T-cell (primary cell): Measurements from ENCODE around the gene DCLK3. TPM values are rescaled to one million over a fixed set of nuclear protein-coding genes. Genes with fewer than 3 reads are reported as not detected.

Experiments
- ATAC-seq, 4 experiments: fragments of 200-7000 bp in 3 of 4; fragments of 150-1000 bp in 1 of 4; cut with Tn5 transposase; replicated peaks in 1 of 4; 1 replicate in 3 of 4; 2 replicates in 1 of 4; pipeline ENCODE4 v1.10.0; 2021; ENCODE audit warnings: moderate library complexity in 3 of 4, mild to moderate bottlenecking in 2 of 4, moderate number of reproducible peaks in 1 of 4
- CTCF ChIA-PET, 2 donors: fragments of 300-600 bp; sonication (Branson Sonifier 250); formaldehyde crosslinking; loops; one replicate each; lab custom pipeline; 2022; ENCODE audit warnings: antibody characterized with exemption in 2 of 2; lab: Charles Lee
- POLR2A ChIA-PET, 2 donors: fragments of 300-600 bp; sonication (Branson Sonifier 250); formaldehyde crosslinking; loops; one replicate each; lab custom pipeline; 2022; ENCODE audit warnings: antibody characterized with exemption in 2 of 2; lab: Charles Lee
- DNase-seq, 35 experiments: peaks; one replicate each; pipeline versions ENCODE4 v3.0.0 to v3.0.0-alpha.2; 2013 to 2023
- H3K27ac ChIP-seq: one replicate; pipeline ENCODE4 v1.5.1; 2013; ENCODE audit warnings: low read length
- H3K27me3 ChIP-seq, 2 experiments: replicated peaks in 1 of 2; 1 replicate in 1 of 2; 2 replicates in 1 of 2; pipeline versions ENCODE4 v1.6.1 to v1.7.0; 2013; ENCODE audit warnings: low read length in 1 of 2, mixed read lengths in 1 of 2; ENCODE audit not compliant: control insufficient read depth in 2 of 2, insufficient read depth in 2 of 2; ENCODE audit errors: extremely low read depth in 1 of 2
- H3K36me3 ChIP-seq, 2 donors: 1 replicate in 1 of 2; 2 replicates in 1 of 2; pipeline versions ENCODE4 v1.6.1 to v1.7.0; 2013; ENCODE audit warnings: low read length in 1 of 2; ENCODE audit not compliant: control insufficient read depth in 2 of 2, insufficient read depth in 1 of 2; ENCODE audit errors: extremely low read depth in 1 of 2
- H3K4me1 ChIP-seq, 2 experiments: 1 replicate in 1 of 2; 2 replicates in 1 of 2; pipeline versions ENCODE4 v1.6.1 to v1.7.0; 2013; ENCODE audit warnings: low read length in 2 of 2, mixed read lengths in 1 of 2; ENCODE audit not compliant: insufficient read depth in 2 of 2, control insufficient read depth in 1 of 2; ENCODE audit errors: extremely low read depth in 1 of 2
- H3K4me3 ChIP-seq, 2 donors: 1 replicate in 1 of 2; 2 replicates in 1 of 2; pipeline versions ENCODE4 v1.5.1 to v1.7.0; 2013; ENCODE audit warnings: mild to moderate bottlenecking in 2 of 2, low read length in 1 of 2, moderate library complexity in 1 of 2; ENCODE audit not compliant: control insufficient read depth in 1 of 2; ENCODE audit errors: extremely low read depth in 1 of 2
- H3K9me3 ChIP-seq: 2 replicates; pipeline ENCODE4 v1.7.0; 2013
- H3K27ac Mint-ChIP-seq, 2 donors: one replicate each; pipeline ENCODE4 v1.8.0; 2020 to 2021; ENCODE audit warnings: mild to moderate bottlenecking in 2 of 2, mixed read lengths in 2 of 2
- H3K27me3 Mint-ChIP-seq, 2 donors: one replicate each; pipeline ENCODE4 v1.8.0; 2021 to 2022; ENCODE audit warnings: mixed read lengths in 2 of 2
- H3K36me3 Mint-ChIP-seq: one replicate; pipeline ENCODE4 v1.8.0; 2021; ENCODE audit warnings: mixed read lengths
- H3K4me1 Mint-ChIP-seq, 3 donors: one replicate each; pipeline ENCODE4 v1.8.0; 2020 to 2022; ENCODE audit warnings: mixed read lengths in 3 of 3, mild to moderate bottlenecking in 1 of 3
- H3K4me3 Mint-ChIP-seq, 3 donors: one replicate each; pipeline ENCODE4 v1.8.0; 2020 to 2022; ENCODE audit warnings: mild to moderate bottlenecking in 3 of 3, mixed read lengths in 3 of 3, moderate library complexity in 3 of 3
- H3K9me3 Mint-ChIP-seq, 3 donors: one replicate each; pipeline ENCODE4 v1.8.0; 2020 to 2022; ENCODE audit warnings: mixed read lengths in 3 of 3
- WGBS: methylation state at CpG from one replicate; pipeline ENCODE4 v1.1.5; 2013; ENCODE audit warnings: missing lambda C conversion rate; ENCODE audit not compliant: insufficient coverage; 5-methylcytosine and 5-hydroxymethylcytosine counted together
- total RNA-seq, 35 experiments: library from RNA in 6 of 35; stranded (reverse) in 6 of 35; fragments of 120-200 nt in 1 of 35; gene quantifications; one replicate each; pipeline versions ENCODE4 v1.2.1 to v1.2.4 and lab custom pipeline; 2013 to 2026

The DCLK3 gene
- total RNA-seq, 5 donors from 2014 or later (not counting 1 experiment from before 2014, with no cell fraction given) = not detected

DNA sequence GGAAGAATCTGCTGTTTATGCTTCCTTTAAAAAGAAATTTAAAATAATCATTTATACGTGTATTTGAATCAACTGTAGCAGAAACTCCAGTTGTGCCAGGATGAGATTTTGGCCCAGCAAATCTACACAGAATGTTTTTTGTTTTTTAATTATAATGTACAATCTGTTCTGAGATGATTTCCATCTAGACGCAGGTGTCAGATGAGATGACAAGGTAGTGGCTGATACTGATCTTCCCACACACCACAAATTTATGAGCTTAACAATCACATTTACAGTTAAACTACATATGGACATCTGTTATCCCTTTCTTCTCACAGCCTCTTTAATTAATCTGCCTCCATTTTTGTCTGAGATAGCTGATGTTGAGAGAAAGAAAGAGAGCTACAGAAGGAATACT, 23.6 kb downstream of the DCLK3 start:
- H3K27me3 ChIP-seq = peaks cover 0 to 4% of the 10 kb centered on the region in 2 experiments
- H3K27ac ChIP-seq = no peak overlapping the region
- no peaks in the 10 kb centered on the region for H3K36me3 ChIP-seq
- no peak for ATAC-seq
- Mint-ChIP-seq H3K4me1 (no peaks in the 10 kb centered on the region), H3K36me3 (no peaks in the 10 kb centered on the region), H3K27ac (no peak overlapping the region), H3K27me3 (peaks cover 1 to 16% of the 10 kb centered on the region in 2 donors), H3K9me3 (no peaks in the 10 kb centered on the region), H3K4me3 (no peak overlapping the region)
- no peaks in the 10 kb centered on the region for H3K4me1 ChIP-seq
- POLR2A ChIA-PET = interaction anchor here in 1 of 2 donors (0.6 kb wide), 1 partner anchor 913 kb away, joined by 7 read pairs; no protein-coding TSS in a partner anchor
- CTCF ChIA-PET = interaction anchor here in 1 of 2 donors (0.5 kb wide), 1 partner anchor 12 kb away, joined by 3 read pairs; no protein-coding TSS in a partner anchor
- DNase-seq = no peak
- no peak overlapping the region for H3K4me3 ChIP-seq
- H3K9me3 ChIP-seq = no peaks in the 10 kb centered on the region
- no CpG with 5 or more reads among the region's 2 CpGs for WGBS

DNA sequence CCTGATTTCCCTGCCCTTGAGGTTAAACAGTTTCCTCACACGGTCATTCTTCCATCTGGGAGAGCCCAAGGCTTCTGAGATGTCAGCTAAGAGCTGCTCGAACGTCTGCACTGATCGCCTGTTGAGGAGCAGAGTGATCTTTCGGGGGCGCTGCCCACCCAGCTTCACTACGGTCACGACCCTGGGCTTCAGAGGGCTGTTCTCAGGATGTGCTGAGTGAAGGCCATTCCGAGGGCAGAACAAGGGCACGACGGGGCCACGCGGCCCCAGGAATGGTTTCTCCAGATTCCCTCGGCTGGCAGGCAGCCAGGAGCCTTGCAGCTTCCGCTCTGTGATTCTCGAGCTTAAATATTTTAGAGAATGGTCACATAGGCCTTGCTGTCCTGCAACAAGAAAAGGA, 25.7 kb downstream of the DCLK3 start:
- H3K27ac Mint-ChIP-seq = no peak overlapping the region
- ATAC-seq = no peak
- no peak for DNase-seq
- Histone ChIP-seq H3K4me1 (no peaks in the 10 kb centered on the region), H3K9me3 (no peaks in the 10 kb centered on the region), H3K27ac (no peak overlapping the region), H3K27me3 (peaks cover 0 to 4% of the 10 kb centered on the region in 2 experiments), H3K36me3 (no peaks in the 10 kb centered on the region), H3K4me3 (no peak overlapping the region)
- 91% methylated on average over 15 of the region's 16 CpGs for WGBS
- no peak overlapping the region for H3K4me3 Mint-ChIP-seq
- ChIA-PET CTCF (no interaction called here), POLR2A (no interaction called here)
- H3K36me3 Mint-ChIP-seq = no peaks in the 10 kb centered on the region
- H3K9me3 Mint-ChIP-seq = no peaks in the 10 kb centered on the region
- peaks cover 0 to 13% of the 10 kb centered on the region in 2 donors for H3K27me3 Mint-ChIP-seq
- no peaks in the 10 kb centered on the region for H3K4me1 Mint-ChIP-seq

DNA sequence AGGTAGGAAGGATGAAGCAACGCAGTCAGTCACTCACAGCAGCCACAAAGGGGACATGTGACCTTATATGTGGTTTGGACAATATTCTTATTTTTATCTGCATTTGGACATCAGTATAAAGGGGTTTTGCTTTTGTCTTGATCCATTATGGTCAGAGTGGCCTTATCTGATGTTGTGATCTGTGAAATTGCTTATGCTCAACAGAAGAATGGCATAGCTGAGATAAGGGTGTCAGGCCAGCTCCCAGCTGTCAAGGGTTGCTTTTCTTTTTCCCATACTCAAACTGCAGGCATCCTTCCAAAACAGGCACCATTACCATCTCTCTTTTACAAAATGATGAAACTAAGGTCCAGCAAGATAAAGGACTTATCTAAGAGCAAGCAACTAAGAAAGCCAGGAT, 28.1 kb downstream of the DCLK3 start:
- H3K9me3 Mint-ChIP-seq = no peaks in the 10 kb centered on the region
- H3K36me3 Mint-ChIP-seq = no peaks in the 10 kb centered on the region
- Histone ChIP-seq H3K27me3 (peaks cover 0 to 4% of the 10 kb centered on the region in 2 experiments), H3K4me1 (no peaks in the 10 kb centered on the region), H3K27ac (no peak overlapping the region), H3K36me3 (no peaks in the 10 kb centered on the region), H3K9me3 (no peaks in the 10 kb centered on the region), H3K4me3 (no peak overlapping the region)
- H3K27me3 Mint-ChIP-seq = peaks cover 0 to 7% of the 10 kb centered on the region in 2 donors
- WGBS = no CpG with 5 or more reads among the region's 1 CpG
- H3K4me1 Mint-ChIP-seq = no peaks in the 10 kb centered on the region
- CTCF ChIA-PET = interaction anchor here in 1 of 2 donors (0.7 kb wide), 1 partner anchor 86 kb away, joined by 3 read pairs; no protein-coding TSS in a partner anchor
- DNase-seq (no peak), ATAC-seq (no peak)
- no peak overlapping the region for H3K27ac Mint-ChIP-seq
- no peak overlapping the region for H3K4me3 Mint-ChIP-seq
- POLR2A ChIA-PET = no interaction called here

DNA sequence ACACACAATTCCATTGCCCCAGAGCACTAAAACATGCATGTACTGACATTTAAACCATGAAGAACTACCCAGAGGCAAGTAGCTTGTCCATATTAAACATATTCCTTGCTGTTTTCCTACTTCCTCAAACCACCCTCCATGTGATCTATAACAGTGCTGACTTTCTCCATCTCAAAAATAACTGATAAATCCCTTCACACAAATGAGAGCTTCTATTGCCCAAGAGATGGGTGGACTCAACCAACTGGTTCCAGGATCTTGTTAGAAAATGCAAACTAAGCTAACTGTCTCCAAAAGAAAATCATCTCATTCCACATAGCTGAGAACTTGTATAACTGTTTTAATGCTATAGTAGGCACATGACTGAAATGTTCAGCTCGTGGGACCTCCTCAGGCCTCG, 29.6 kb downstream of the DCLK3 start:
- no peak overlapping the region for H3K4me3 ChIP-seq
- Mint-ChIP-seq H3K4me1 (no peaks in the 10 kb centered on the region), H3K27me3 (peaks cover 0 to 7% of the 10 kb centered on the region in 2 donors), H3K27ac (no peak overlapping the region), H3K4me3 (no peak overlapping the region), H3K36me3 (no peaks in the 10 kb centered on the region), H3K9me3 (no peaks in the 10 kb centered on the region)
- 80% methylated on average over 1 of the region's 2 CpGs for WGBS
- ChIA-PET CTCF (interaction anchor here (0.5 to 2.1 kb wide), 3 partner anchors 224 to 1912 kb away, joined by 3 to 9 read pairs (median 3); no protein-coding TSS in a partner anchor), POLR2A (no interaction called here)
- peaks cover 0 to 4% of the 10 kb centered on the region in 2 experiments for H3K27me3 ChIP-seq
- no peaks in the 10 kb centered on the region for H3K36me3 ChIP-seq
- no peaks in the 10 kb centered on the region for H3K9me3 ChIP-seq
- no peaks in the 10 kb centered on the region for H3K4me1 ChIP-seq
- ATAC-seq (no peak), DNase-seq (no peak)
- no peak overlapping the region for H3K27ac ChIP-seq

DNA sequence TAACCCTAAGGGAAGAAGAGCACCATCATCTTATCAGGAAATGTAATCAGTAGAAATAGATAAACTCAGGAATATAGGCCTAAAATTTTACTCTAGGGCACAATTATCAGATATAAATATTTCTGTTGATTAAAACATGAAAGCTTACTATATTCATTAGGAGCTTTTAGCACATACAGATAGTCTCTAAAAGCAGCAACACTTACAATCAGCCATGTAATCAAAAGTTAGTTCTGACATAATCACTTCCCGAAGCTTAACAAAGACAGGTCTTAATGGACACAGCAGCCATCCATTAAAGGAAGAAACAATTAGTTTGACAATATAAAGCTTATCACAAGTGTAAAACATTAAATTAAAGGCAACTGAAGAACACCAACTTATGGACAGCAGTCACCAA, 30.6 kb downstream of the DCLK3 start:
- H3K9me3 ChIP-seq = no peaks in the 10 kb centered on the region
- POLR2A ChIA-PET = no interaction called here

GRCh38 chr3:36733162-36733696, 31.1 kb downstream of the DCLK3 start:
- H3K36me3 Mint-ChIP-seq = no peaks in the 10 kb centered on the region
- DNase-seq (no peak), ATAC-seq (no peak)
- CTCF ChIA-PET = no interaction called here
- Histone ChIP-seq H3K4me1 (no peaks in the 10 kb centered on the region), H3K4me3 (no peak overlapping the region), H3K27ac (no peak overlapping the region), H3K9me3 (no peaks in the 10 kb centered on the region), H3K27me3 (peaks cover 0 to 9% of the 10 kb centered on the region in 2 experiments), H3K36me3 (no peaks in the 10 kb centered on the region)
- H3K27me3 Mint-ChIP-seq = peaks cover 4 to 7% of the 10 kb centered on the region in 2 donors
- no peaks in the 10 kb centered on the region for H3K9me3 Mint-ChIP-seq
- POLR2A ChIA-PET = no interaction called here
- no peak overlapping the region for H3K27ac Mint-ChIP-seq
- no peak overlapping the region for H3K4me3 Mint-ChIP-seq
- WGBS = 79% methylated on average over 1 of the region's 1 CpG
- no peaks in the 10 kb centered on the region for H3K4me1 Mint-ChIP-seq

More for the DNA sequence above, 30.6 kb downstream of the DCLK3 start:
- Histone ChIP-seq H3K27ac (no peak overlapping the region), H3K27me3 (peaks cover 0 to 9% of the 10 kb centered on the region in 2 experiments), H3K36me3 (no peaks in the 10 kb centered on the region), H3K4me3 (no peak overlapping the region), H3K4me1 (no peaks in the 10 kb centered on the region)
- no CpG with 5 or more reads among the region's 1 CpG for WGBS
- no peak overlapping the region for H3K4me3 Mint-ChIP-seq
- H3K9me3 Mint-ChIP-seq = no peaks in the 10 kb centered on the region
- H3K4me1 Mint-ChIP-seq = no peaks in the 10 kb centered on the region
- H3K27ac Mint-ChIP-seq = no peak overlapping the region
- CTCF ChIA-PET = interaction anchor here in 1 of 2 donors (2.1 kb wide), 1 partner anchor 225 kb away, joined by 9 read pairs; no protein-coding TSS in a partner anchor
- ATAC-seq = no peak
- H3K36me3 Mint-ChIP-seq = no peaks in the 10 kb centered on the region
- H3K27me3 Mint-ChIP-seq = peaks cover 2 to 7% of the 10 kb centered on the region in 2 donors
- no peak for DNase-seq
